Thyroid gland (tissue), 4 donors: ENCODE results near the gene CCDC187.

Source experiments
- POLR2A ChIP-seq, 2 donors: fragments of 450-650 bp; IDR thresholded peaks; one replicate each; pipeline ENCODE4 v1.6.1; 2017; ENCODE audit warnings: antibody characterized with exemption in 2 of 2, mild to moderate bottlenecking in 2 of 2, moderate library complexity in 1 of 2
- TF ChIP-seq, protein P1 (sequence below), 6 experiments: fragments of 200-600 bp in 3 of 6; fragments of 450-650 bp in 3 of 6; sonication (generic) in 3 of 6; IDR thresholded peaks; one replicate each; pipeline ENCODE4 v1.5.1; 2016 to 2019; ENCODE audit warnings: antibody characterized with exemption in 6 of 6, mild to moderate bottlenecking in 2 of 6, inconsistent platforms in 1 of 6, moderate library complexity in 1 of 6

DNA sequence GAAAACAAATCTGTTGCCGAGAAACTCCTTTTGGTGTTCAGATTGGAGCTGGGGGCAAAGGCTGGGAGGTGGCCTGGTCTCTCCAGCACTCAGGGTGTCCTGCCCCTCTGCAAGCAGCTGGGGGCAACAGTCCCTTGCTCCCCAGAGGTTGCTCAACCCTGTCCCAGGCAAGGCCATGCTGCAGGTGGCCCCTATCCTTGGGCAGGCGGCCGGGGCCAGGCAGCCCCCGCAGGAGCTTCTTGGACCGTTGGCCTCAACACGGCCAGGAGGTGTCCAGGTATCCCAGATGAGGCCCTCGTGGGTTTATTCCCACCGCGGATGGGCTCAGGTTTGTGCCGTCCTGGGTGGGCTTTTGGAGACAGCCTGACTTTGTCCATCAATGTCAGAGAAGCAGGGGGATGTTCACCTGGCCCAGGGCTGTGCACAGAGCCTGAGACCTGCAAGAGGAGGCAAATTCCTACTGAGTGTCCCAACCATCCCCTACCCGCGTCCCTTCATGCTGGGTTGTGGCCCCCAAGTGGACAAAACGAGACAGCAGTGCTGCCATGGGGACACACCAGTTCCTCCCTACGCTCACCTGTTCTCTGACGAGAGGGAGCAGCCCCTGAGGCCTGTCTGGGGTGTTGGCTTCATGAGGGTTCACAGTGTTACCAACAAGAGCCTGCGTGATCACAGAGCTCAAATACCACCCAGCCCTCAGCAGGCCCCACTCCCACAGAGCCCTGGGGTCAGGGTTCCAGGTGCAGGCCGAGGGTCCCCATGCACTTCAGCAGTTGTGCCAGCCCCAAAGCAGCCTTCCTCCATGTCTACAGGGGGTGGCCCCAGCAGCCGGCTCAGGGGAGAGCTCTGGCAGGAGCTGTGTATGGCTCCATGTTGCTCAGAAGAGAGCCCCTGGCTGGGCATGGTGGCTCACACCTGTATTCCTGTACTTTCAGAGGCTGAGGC is 9.5 kb upstream of the CCDC187 start:
- TF ChIP-seq, protein P1, sequence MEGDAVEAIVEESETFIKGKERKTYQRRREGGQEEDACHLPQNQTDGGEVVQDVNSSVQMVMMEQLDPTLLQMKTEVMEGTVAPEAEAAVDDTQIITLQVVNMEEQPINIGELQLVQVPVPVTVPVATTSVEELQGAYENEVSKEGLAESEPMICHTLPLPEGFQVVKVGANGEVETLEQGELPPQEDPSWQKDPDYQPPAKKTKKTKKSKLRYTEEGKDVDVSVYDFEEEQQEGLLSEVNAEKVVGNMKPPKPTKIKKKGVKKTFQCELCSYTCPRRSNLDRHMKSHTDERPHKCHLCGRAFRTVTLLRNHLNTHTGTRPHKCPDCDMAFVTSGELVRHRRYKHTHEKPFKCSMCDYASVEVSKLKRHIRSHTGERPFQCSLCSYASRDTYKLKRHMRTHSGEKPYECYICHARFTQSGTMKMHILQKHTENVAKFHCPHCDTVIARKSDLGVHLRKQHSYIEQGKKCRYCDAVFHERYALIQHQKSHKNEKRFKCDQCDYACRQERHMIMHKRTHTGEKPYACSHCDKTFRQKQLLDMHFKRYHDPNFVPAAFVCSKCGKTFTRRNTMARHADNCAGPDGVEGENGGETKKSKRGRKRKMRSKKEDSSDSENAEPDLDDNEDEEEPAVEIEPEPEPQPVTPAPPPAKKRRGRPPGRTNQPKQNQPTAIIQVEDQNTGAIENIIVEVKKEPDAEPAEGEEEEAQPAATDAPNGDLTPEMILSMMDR (IDR thresholded peaks at IDR 0.05): no peak
- TF ChIP-seq POLR2A (IDR thresholded peaks at IDR 0.05): no peak
